SJCRH30 (cell line): Measurements from ENCODE around the gene FETUB. TPM values are rescaled to one million over a fixed set of nuclear protein-coding genes. Genes with fewer than 3 reads are reported as not detected.
A peak's percentile ranks its signal among the peaks of the same experiment; 100 is the strongest.

Experiments
- DNase-seq, 2 experiments: peaks; one replicate each; pipeline ENCODE4 v3.0.0-alpha.2; 2015 to 2020
- H3K27ac ChIP-seq: fragments of 250-450 bp; sonication (Bioruptor Pico); 2 replicates; pipeline ENCODE4 v1.5.1; 2020; ENCODE audit warnings: mild to moderate bottlenecking, moderate library complexity
- H3K27me3 ChIP-seq: fragments of 250-450 bp; sonication (Bioruptor Pico); 2 replicates; pipeline ENCODE4 v1.5.1; 2020; ENCODE audit warnings: mild to moderate bottlenecking, moderate library complexity
- H3K36me3 ChIP-seq: fragments of 250-450 bp; sonication (Bioruptor Pico); 2 replicates; pipeline ENCODE4 v1.5.1; 2020; ENCODE audit warnings: mild to moderate bottlenecking, moderate library complexity
- H3K4me1 ChIP-seq: fragments of 250-450 bp; sonication (Bioruptor Pico); 2 replicates; pipeline ENCODE4 v1.5.1; 2020; ENCODE audit warnings: mild to moderate bottlenecking, moderate library complexity
- H3K4me3 ChIP-seq: fragments of 250-450 bp; sonication (Bioruptor Pico); 2 replicates; pipeline ENCODE4 v1.5.1; 2020; ENCODE audit warnings: mild to moderate bottlenecking, moderate library complexity
- H3K9me3 ChIP-seq: fragments of 250-450 bp; sonication (Bioruptor Pico); replicated peaks from 2 replicates; pipeline ENCODE4 v1.5.1; 2020; ENCODE audit warnings: mild to moderate bottlenecking, moderate library complexity
- total RNA-seq: library from RNA; depleted of rRNA; stranded (reverse); fragments of >200 nt; shearing (Covaris generic); gene quantifications from 2 replicates; pipeline ENCODE4 v1.2.3, GENCODE V29; 2014

Gene FETUB
- total RNA-seq, 1 experiment from 2014 or later: not detected

DNA sequence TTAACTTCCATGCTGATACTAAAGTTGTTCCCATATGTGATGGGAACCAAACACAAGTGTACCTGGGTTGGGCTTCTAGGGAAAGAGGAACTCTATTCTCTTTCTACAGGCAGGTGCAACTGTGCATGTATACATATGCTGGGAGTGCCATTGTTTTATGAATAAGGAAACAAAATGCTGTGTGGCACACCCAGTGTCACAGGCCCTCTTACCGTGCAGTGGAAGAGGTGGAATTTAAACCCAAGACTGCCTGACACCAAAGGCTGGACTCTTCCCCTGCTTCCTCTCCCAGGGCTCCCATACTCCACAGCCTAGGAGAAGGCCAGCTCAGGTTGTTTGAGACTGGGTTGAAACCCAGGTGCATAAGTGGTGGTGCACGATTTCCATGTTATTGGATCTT, 1.9 kb upstream of the FETUB start:
- Histone ChIP-seq H3K4me3 (no peak overlapping the region), H3K4me1 (no peaks in the 10 kb centered on the region), H3K27me3 (no peaks in the 10 kb centered on the region), H3K36me3 (no peaks in the 10 kb centered on the region), H3K27ac (no peak overlapping the region), H3K9me3 (no peaks in the 10 kb centered on the region)
- no peak for DNase-seq

DNA sequence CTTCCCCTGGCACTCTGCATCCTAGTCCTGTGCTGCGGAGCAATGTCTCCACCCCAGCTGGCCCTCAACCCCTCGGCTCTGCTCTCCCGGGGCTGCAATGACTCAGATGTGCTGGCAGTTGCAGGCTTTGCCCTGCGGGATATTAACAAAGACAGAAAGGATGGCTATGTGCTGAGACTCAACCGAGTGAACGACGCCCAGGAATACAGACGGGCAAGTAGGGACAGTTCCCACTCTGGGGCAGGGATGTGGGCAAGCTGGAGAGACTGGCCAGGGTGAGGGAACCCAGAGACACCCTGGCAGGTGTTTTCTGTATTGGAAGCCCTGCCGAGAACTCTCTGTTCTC, 247 bp downstream of the FETUB start:
- DNase-seq: peak; percentile 26 to 30
- Histone ChIP-seq H3K9me3 (no peaks in the 10 kb centered on the region), H3K36me3 (no peaks in the 10 kb centered on the region), H3K4me3 (no peak overlapping the region), H3K4me1 (no peaks in the 10 kb centered on the region), H3K27me3 (no peaks in the 10 kb centered on the region), H3K27ac (no peak overlapping the region)

DNA sequence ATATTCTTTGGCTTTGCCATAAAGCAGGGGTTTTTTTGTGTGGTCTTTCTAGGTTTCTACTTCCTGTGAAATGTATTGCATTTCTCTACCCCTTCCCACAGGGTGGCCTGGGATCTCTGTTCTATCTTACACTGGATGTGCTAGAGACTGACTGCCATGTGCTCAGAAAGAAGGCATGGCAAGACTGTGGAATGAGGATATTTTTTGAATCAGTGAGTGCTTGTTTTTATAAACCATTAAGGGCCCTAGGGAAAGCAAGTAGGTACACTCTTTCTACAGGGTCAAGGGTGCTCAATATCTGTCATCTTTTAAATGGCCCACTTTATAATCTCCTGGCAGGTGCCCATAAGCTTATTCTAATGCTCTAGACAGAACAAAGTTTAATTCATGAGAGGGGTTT, 730 bp downstream of the FETUB start:
- no peak overlapping the region for H3K27ac ChIP-seq
- no peaks in the 10 kb centered on the region for H3K4me1 ChIP-seq
- H3K9me3 ChIP-seq: no peaks in the 10 kb centered on the region
- DNase-seq: no peak
- no peaks in the 10 kb centered on the region for H3K36me3 ChIP-seq
- H3K27me3 ChIP-seq: no peaks in the 10 kb centered on the region
- no peak overlapping the region for H3K4me3 ChIP-seq

DNA sequence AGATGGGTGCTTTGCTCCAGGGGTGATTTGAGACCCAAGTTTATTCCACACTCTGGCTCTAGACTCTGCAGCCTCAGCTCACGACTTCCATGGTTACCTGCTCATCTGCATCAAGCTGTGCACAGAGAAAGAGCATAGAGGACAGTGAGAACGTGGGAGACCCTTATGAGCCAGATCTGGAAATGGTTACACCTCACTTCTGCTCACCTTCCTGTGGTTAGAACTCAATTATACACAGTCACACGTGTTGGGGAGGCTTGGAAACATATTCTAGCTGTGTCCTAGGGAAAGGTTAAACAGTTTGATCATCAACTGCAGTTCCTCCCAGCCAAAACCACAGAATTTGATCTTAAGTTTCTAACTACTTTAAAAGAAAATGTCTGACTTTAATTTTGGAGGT, 1.8 kb downstream of the FETUB start:
- Histone ChIP-seq H3K27ac (no peak overlapping the region), H3K27me3 (no peaks in the 10 kb centered on the region), H3K9me3 (no peaks in the 10 kb centered on the region), H3K36me3 (no peaks in the 10 kb centered on the region), H3K4me1 (peaks cover 4% of the 10 kb centered on the region), H3K4me3 (no peak overlapping the region)
- DNase-seq: no peak

DNA sequence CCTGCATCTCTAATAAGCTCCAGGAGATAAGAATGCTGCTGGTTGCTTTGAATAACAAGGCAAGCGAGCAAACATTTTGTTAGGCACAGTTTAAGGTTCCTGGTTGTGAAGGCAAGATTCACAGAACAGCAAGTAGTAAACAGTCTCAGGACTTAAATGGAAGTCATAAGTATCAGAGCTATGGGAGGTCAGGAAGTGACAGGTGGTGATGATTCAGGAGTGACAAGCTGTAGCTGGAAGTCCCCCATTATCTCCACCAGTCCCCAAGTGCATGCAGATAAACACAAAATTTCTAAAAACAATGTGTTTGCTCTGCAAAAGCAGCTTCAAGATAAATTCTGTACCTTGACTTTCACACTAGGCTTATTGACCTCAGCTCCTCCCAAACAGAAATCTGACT, 3.3 kb downstream of the FETUB start:
- no peaks in the 10 kb centered on the region for H3K27me3 ChIP-seq
- H3K4me3 ChIP-seq: no peak overlapping the region
- DNase-seq: no peak
- H3K4me1 ChIP-seq: peaks cover 4% of the 10 kb centered on the region
- no peaks in the 10 kb centered on the region for H3K9me3 ChIP-seq
- H3K27ac ChIP-seq: no peak overlapping the region
- H3K36me3 ChIP-seq: no peaks in the 10 kb centered on the region

DNA sequence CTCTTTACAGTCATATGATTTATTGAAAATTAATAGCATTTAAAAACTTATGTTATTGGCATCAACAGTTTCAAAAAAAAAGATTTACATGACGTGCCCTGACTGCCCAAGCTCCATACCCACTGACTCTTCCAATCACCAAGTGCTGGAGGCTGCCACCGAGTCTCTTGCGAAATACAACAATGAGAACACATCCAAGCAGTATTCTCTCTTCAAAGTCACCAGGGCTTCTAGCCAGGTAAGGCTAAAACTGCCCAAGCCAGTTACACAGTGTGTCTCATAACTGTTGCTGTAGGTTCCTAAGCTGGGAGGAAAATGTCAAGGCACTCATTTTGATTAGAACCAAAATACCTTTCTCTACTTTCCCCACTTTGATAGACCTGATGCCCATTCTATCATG, 4.5 kb downstream of the FETUB start:
- no peak overlapping the region for H3K27ac ChIP-seq
- no peak overlapping the region for H3K4me3 ChIP-seq
- peaks cover 4% of the 10 kb centered on the region for H3K4me1 ChIP-seq
- no peaks in the 10 kb centered on the region for H3K36me3 ChIP-seq
- H3K27me3 ChIP-seq: no peaks in the 10 kb centered on the region
- DNase-seq: no peak
- no peaks in the 10 kb centered on the region for H3K9me3 ChIP-seq

DNA sequence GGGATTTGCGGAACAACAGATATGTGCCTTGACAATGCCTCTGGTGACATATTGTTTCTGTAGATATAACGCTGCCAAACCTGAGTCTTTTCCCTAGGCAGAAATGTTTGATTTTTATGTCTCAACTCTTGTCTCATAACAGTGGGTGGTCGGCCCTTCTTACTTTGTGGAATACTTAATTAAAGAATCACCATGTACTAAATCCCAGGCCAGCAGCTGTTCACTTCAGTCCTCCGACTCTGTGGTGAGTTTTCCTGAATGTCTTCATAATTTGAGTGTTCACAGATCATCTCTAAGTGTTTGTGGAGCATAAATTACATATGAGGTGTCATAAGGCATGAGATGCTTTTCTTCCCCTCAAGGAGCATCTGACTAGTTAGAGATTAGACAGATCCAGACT, 5.9 kb downstream of the FETUB start:
- peaks cover 4% of the 10 kb centered on the region for H3K4me1 ChIP-seq
- no peaks in the 10 kb centered on the region for H3K27me3 ChIP-seq
- peak; percentile 64 to 71 for DNase-seq
- H3K27ac ChIP-seq: peak overlapping the region; percentile 19; the same call in 1 of the 2 replicates
- H3K9me3 ChIP-seq: no peaks in the 10 kb centered on the region
- no peaks in the 10 kb centered on the region for H3K36me3 ChIP-seq
- no peak overlapping the region for H3K4me3 ChIP-seq

DNA sequence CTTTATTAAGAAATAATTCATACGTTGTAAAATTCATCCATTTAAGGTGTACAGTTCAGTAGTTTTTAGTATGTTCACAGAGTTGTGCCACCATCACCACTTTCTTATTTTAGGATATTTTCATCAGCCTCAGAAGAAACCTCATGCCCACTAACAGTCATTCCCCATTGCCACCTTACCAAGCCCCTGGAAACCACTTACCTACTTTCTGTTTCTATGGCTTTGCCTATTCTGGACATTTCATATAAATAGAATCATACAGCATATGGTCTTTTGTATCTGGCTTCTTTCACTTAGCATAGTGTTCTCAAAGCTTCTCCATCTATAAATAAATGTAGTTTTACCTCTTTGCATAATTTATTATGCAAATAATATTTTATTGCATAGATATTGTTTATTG, 6.6 kb downstream of the FETUB start:
- no peaks in the 10 kb centered on the region for H3K36me3 ChIP-seq
- DNase-seq: no peak
- no peaks in the 10 kb centered on the region for H3K9me3 ChIP-seq
- H3K27me3 ChIP-seq: no peaks in the 10 kb centered on the region
- H3K4me3 ChIP-seq: no peak overlapping the region
- H3K4me1 ChIP-seq: peaks cover 4% of the 10 kb centered on the region
- H3K27ac ChIP-seq: no peak overlapping the region

DNA sequence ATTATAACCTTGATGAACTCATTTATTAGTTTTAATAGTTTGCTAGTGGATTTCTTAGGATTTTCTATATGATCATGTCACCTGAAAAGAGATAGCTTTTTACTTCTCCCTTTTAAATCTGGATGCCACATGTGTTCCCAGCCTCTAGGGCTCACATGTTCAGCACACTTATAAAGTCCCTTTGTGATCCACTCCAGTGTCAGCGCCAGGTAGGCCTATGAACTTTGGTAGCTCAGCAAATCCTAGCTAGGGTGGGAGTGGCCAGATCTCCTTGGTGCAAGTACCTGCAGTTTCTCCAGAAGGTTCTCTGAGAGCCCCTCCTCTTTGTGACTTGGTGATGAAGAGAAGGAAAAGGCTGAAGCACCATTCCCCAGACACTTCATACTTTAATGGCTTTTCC, 8.7 kb downstream of the FETUB start:
- DNase-seq: no peak

DNA sequence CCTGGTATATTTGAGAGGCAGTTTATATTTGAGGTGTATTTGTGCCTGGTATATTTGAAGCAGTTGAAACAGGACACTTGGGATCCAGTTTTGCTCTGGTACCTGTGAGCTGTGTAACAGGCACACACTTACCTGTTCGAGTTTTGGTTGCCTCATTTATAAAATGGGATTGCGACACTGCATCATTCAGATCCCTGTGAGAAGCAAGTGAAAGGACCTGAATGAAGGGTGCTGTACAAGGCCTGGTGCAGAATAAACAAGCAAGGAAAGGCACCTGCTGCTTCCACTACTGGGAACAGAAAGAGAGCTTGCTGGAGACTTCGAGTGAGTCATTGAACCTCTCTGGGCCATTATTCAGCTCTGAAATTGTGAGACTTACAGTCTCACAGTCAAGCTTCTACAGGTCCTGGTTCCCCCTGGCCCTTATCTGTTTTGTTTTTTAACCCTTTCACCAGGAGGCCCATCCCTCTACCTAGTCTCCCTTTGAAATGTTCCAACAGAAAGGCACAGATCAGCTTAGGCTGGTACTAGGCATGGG, 11.5 kb downstream of the FETUB start:
- no peak for DNase-seq
- Histone ChIP-seq H3K27ac (no peak overlapping the region), H3K4me1 (no peaks in the 10 kb centered on the region; the same call in 1 of the 2 replicates), H3K36me3 (no peaks in the 10 kb centered on the region), H3K9me3 (no peaks in the 10 kb centered on the region), H3K4me3 (no peak overlapping the region), H3K27me3 (no peaks in the 10 kb centered on the region)

More for the DNA sequence above, 8.7 kb downstream of the FETUB start:
- no peak overlapping the region for H3K4me3 ChIP-seq
- H3K27ac ChIP-seq: no peak overlapping the region
- peaks cover 4% of the 10 kb centered on the region for H3K4me1 ChIP-seq
- no peaks in the 10 kb centered on the region for H3K36me3 ChIP-seq
- no peaks in the 10 kb centered on the region for H3K9me3 ChIP-seq
- H3K27me3 ChIP-seq: no peaks in the 10 kb centered on the region

DNA sequence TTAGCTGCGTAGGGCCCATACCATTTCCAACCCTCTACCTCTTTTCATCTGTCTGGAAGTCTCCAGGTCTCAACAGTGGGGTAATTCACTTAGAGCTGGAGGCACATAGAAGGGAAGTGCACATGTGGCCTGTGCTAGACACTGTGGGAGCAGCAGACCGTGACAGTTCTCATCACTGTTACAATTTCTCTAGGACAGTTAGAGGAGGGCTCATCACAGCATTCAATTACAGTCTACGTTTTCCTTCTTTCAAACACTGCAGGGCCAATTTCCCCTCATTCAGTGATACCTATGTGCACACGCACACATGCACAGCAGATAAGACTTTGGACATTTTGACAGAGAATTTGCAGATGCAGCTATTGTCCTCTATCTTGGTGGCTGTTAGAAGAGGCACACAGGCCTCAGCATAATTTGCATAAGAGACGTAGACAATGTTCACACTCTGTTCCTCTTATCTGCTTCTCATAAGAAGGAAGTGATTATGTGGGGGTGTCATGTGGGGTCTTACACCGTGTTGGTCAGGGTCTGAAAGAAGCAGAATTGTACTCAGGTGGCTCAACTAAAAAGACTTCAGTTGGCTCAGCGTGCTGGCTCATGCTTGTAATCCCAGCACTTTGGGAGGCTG, 13.0 kb downstream of the FETUB start:
- Histone ChIP-seq H3K4me1 (no peaks in the 10 kb centered on the region), H3K27ac (no peak overlapping the region), H3K4me3 (no peak overlapping the region), H3K9me3 (no peaks in the 10 kb centered on the region), H3K27me3 (no peaks in the 10 kb centered on the region), H3K36me3 (no peaks in the 10 kb centered on the region)
- DNase-seq: no peak

DNA sequence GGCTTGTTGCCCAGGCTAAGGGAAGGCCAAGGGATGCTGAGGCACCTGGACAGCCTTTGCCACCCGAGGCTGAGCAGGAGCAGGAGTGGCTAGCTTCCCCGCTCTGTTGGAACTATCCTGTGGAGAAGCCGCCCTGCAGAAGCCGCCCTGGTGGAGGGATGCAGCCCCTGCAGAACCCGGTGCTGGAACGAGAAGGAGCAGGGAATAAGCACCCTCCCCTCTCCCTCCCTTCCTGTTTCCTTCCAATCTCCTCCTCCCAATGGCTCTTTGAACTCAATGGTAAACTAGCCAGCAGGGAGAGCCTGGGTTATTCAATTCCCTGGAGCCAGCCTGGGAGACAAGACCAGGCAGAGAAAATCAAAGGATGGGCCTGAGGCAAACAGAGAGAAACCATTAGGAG, 13.8 kb downstream of the FETUB start:
- DNase-seq: no peak
- H3K4me3 ChIP-seq: no peak overlapping the region
- H3K27ac ChIP-seq: no peak overlapping the region
- H3K9me3 ChIP-seq: no peaks in the 10 kb centered on the region
- no peaks in the 10 kb centered on the region for H3K27me3 ChIP-seq
- H3K36me3 ChIP-seq: no peaks in the 10 kb centered on the region
- H3K4me1 ChIP-seq: no peaks in the 10 kb centered on the region

DNA sequence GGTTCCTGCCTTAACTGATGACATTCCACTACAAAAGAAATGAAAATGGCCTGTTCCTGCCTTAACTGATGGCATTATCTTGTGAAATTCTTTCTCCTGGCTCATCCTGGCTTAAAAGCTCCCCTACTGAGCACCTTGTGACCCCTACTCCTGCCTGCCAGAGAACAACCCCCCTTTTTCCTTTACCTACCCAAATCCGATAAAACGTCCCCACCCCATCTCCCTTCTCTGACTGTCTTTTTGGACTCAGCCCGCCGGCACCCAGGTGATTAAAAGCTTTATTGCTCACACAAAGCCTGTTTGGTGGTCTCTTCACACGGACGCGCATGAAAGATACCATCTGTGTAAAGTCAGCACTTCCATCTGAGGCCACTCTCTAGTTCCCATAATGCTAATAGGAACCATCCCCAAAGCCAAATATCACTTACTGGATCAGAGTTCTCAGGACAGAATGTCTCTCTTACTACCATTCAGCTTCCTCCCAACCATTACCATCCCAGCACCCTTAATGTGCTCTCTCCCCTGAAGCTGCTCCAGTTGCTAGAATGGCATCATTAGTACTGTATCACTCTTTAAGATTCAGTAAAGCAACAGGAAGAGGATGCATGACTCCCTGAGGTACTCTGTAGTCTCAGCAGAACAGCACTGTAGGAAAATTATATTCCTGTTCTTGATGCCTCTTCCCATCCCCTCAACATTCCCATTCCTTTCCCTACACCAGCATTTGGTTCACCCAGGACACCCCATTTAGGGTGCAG, 23.3 kb downstream of the FETUB start:
- H3K27me3 ChIP-seq: no peaks in the 10 kb centered on the region
- H3K4me3 ChIP-seq: no peak overlapping the region
- no peak overlapping the region for H3K27ac ChIP-seq
- no peak for DNase-seq
- no peaks in the 10 kb centered on the region for H3K9me3 ChIP-seq
- no peaks in the 10 kb centered on the region for H3K36me3 ChIP-seq
- H3K4me1 ChIP-seq: no peaks in the 10 kb centered on the region

DNA sequence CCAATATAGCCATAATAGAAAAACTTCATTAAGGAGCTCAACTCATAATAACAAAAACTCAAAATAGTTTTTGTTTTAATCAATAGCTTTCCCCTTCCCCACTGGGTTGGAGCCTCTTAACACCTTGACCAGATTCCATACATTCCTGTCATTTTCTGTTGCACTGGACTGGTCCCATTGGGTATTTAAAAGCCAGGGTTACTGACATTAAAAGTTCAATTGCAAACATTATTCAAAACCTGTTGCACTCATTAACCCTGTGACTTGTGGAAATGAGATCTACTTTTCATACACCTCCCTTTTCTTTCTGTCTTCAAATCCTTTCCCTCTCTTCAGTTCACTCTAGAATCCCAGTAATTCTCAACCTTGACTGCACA, 23.9 kb downstream of the FETUB start:
- Histone ChIP-seq H3K4me1 (no peaks in the 10 kb centered on the region), H3K27ac (no peak overlapping the region), H3K4me3 (no peak overlapping the region), H3K9me3 (no peaks in the 10 kb centered on the region), H3K36me3 (no peaks in the 10 kb centered on the region), H3K27me3 (no peaks in the 10 kb centered on the region)
- no peak for DNase-seq

DNA sequence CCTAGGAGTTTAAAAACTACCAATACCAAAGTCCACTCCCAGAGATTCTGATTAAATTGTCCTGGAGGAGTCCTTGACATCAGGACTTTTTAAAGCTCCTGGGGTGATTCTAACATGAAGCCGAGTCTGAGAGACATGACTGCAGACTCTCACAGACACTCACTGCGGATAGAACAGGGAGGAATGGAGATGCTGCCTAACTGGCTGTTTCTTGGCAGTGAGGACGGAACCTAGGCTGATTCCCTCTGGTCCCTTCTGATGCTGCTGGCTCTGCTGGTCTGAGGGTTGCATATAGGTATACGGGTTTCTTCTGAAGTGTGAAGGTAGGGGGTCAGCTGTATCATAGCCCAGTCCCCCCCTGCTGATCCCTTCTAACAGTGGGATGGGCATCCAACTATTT, 24.3 kb downstream of the FETUB start:
- H3K36me3 ChIP-seq: no peaks in the 10 kb centered on the region
- no peak for DNase-seq
- H3K4me3 ChIP-seq: no peak overlapping the region
- H3K27ac ChIP-seq: no peak overlapping the region
- H3K4me1 ChIP-seq: no peaks in the 10 kb centered on the region
- H3K9me3 ChIP-seq: no peaks in the 10 kb centered on the region
- H3K27me3 ChIP-seq: no peaks in the 10 kb centered on the region
